Ammon's horn (tissue), 1 donor: ENCODE data around the gene BET1L.
"Not testable (repeated sequence)": the region's sequence is repeated elsewhere in the genome, so short reads cannot be mapped to it uniquely, and the experiment has no call there.

Experiments used
- DNase-seq: peaks from one replicate; pipeline ENCODE4 v3.0.0-alpha.2; 2016; ENCODE audit warnings: low spot score

BET1L gene, protein sequence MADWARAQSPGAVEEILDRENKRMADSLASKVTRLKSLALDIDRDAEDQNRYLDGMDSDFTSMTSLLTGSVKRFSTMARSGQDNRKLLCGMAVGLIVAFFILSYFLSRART

DNA sequence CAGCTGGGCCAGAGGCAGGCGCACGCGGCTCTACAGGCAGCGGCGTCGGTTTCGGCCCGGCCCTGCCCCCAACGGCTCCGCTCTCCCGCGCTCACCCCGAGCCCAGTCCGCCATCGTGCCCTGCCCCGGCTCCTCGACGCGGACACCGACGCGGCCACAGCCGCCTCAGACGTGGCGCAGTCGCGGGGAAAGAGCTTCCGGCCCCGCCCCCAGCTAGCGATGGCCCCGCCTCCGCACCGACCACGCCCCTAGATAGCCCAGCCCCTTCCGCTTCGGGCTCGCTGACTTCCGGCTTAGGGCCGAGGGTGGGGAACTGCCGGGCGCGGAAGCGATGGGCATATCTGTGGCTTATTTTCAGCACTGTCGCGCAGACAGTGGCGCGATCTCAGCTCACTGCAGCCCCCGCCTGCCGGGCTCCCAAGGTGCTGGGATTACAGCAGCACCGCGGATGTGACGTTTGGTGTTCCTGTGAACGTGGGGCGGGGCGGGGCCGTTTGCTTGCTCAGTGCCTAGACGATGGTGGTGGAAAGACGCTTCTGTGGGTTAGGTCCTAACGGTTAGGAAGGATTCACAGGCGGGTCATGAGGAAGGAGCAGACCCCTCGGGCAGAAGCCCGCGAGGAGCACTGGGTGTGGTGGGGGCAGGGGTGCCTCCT is at the start of gene BET1L, which contains the start of gene RIC8A:
Gene BET1L (minus strand): TSS at position 192 of the 655 bp plus-strand sequence. CDS start 78 bp downstream, at position 114.
Gene RIC8A (plus strand): TSS at position 501 of the 655 bp plus-strand sequence. CDS start 1,147 bp downstream, outside the sequence.
- DNase-seq: peak; percentile 99

DNA sequence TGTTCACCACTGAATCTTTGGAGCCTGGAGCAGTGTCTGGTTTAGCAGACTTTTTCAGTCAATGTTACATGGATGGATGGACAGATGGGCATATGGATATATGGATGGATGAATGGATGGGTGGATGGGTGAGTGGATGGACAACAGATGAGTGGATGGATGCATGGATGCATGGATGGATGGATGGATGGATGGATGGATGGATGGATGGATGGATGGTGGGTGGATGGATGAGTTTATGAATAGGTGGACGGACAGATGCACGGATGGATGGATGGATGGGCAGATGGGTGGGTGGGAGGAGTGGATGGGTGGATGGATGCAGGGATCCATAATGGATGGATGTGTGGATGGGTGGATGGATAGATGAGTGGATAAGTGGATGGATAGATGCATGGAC is 48.6 kb upstream of the BET1L start:
- DNase-seq: no peak

DNA sequence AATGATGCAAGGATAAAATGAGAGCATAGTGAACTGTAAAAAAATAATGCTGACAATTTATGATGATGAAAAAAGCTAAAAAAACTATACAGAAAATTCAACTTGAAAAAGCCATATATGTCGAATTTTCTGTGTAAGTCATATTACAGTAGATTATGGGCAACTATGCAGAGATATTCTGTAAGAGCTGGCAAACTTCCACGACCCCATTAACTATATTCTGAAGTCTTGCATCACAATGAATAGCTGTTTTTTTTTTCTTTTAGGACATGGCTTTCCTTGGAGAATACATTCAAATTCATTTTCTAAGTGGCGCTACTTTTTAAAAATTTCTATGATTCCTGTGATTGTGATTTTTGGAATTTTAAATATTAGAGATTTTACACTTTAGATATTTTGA is 48.0 kb upstream of the BET1L start:
- no peak for DNase-seq

DNA sequence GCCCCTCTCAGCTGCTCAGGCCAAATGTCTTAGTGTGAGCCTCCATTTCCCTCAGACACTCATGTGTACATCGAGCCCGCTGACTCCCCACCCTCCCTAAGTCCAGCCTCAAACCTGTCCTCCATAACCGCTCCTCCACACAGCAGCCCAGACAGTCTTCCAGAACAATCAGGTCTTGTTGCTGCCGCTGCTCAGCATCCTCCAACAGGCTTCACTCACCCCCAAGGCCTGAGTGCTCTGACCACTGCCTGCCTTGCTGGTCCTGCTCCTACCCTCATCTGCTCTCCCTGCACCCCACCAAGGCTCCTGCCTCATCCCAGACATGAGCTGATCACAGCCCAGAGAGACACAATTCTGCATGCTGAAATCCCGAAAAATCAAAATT is 46.7 kb upstream of the BET1L start:
- DNase-seq: no peak

DNA sequence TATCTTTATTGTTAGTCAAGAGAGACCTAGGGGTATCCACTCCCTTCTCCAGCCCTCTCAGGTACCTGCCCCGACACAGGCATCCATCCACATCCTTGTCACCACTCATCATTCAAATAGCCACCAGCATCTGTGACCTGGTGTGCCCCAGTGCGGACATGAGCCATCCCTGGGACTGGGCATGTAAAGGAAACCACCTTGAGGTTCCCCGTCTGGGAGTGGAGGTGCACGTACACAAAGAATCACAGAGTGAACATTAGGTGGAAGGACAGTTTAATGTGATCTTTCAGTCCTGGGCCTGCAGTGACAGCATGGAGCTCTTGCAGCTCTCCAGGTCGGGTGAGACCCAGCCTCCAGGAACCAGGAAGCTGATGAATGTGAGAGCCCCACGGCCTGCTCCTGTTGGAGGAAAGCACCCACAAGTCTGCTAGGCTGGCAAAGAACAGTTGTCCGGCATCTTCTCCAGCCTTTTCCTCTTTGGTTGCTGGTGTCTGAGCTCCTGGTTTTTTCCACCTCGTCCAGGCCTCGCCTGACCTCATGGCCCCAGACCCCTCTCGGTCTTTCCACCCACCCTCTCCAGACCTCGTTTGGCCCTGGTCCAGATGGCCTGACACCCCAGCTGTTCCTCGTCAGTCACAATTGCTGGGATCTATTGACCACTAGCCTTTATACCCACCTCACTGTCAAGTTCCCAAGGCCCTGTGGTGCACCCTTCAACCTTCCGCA is 46.1 kb upstream of the BET1L start:
- no peak for DNase-seq

DNA sequence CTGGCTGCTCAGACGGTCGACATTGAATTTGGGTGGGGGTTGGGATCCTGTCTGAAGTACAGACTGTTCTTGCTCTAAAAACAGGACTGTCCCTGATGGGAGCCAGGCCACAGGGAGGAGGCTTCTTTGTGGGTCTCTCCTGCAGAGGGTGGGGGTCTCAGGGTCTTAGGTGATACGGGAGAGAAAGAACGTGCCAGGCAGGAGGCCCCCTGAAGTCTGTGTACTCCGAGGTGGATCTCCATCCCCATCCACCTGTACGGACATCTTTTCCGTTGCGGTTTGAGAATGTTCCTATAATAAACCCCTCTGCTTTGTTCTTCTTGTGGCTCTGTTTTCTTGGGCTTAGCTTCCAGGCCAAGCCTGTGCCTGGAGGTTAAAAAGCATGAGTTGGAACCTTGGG is 45.5 kb upstream of the BET1L start:
- DNase-seq: no peak

DNA sequence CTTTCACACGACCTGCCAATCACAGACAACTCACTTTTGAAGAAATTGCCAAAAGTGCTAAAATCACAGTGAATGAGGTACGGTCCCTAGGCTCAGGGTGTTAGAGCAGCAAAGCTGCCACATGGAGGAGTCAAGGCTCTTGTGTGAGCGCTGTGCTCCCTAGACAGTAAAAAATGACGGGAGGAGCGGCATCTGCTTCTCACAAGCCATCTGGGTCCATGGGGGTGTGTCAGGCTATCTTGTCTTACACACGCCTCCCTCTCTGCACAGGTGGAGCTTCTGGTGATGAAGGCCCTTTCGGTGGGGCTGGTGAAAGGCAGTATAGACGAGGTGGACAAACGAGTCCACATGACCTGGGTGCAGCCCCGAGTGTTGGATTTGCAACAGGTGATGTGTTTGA is 44.4 kb upstream of the BET1L start:
- DNase-seq: peak; percentile 26

DNA sequence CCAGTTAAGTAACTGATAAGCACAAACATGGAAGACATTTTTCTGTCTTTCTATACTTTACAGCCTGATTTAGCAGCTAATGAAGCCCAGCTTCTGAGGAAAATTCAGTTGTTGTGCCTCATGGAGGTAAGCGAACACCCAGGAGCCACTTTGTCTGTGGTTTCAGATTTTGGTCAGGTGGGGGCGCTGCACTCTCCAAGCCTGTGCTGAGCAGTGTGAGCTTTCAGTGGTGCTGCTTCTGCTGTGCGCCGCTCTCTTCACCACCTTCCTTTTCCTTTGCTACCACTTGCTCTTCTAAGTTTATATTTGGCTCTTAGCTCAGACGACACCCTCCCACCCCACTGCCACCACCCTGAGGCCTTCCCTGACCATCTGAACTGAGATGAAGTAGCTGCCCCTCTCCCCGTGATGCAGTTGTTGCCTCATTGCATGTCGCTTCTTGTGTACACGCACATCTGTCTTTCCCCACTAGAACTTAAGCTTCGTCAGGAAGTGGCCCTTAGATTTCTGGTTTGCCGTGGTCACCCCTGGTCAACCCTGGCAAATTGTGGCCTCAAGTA is 43.6 kb upstream of the BET1L start:
- peak; percentile 64 for DNase-seq

DNA sequence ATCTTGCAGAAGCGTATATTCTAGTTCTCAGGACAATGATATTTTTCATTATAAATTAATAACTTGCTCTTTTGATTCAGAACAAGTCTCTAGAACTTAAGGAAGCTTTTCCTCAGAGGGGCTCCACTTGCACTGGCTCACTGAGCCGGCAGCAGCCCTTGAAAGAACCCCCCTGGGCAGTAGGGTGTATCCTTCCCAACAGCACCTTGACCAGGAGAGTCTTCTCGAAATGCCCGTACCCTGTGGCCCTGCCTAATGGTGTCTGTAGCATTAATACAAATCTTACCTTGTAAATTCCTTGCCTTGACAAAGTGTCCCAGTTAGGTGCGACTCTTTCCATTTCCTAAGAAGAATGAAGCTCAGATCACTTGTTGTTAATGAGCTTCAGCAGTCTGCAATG is 43.1 kb upstream of the BET1L start:
- DNase-seq: no peak

DNA sequence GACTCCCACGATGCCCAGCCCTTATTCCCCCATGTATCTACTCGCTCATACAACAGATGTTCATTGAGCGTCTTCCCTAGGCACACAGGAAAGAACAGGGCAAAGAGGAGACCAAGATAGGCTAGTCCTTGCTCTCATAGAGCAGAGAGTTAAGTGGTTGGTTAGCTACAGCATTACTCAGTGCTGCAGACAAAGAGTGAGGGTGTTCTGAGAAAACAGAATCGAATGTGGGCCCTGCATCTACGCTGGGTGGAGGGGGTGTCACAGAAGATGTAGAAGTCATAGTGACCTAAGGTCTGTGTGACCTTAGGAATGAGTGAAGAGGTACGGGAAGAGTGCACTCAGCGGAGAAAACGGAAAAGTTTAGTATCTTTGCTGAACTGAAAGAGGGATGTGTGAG is 41.9 kb upstream of the BET1L start:
- DNase-seq: no peak

DNA sequence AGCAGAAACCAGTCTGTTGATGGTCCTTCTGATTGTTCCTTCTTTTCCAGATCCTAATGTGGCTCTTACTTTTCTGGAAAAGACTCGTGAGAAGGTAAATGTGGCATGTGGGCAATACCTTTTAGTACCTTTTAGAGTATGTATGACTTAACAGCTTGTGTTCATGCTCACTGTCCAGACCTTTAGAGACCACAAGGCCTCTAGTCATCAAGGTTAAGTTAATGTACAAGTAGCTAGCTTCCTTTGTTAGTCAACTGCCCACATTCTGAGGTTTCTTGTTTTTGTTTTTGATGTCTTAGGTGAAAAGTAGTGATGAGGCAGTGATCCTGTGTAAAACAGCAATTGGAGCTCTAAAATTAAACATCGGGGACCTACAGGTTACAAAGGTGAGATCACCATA is 37.2 kb upstream of the BET1L start:
- DNase-seq: no peak

DNA sequence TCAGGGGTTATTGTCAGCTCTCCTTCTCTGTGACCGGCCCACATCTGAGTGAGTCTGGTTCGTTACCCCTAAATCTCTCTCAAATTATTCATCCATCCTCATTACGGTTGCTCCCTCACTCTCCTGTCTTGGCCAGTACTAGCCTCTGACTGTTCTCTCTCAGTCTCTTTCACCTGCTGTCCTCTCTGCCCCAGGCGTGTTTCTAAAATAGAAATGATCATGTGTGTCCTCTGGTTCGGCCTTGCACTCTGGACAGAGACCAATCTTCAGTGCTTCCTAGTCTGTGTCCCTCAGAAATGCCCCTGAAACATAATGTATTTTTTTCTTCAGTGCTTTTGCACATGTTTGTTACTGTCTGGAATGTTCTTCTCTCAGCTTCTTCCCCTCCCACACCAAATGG is 34.4 kb upstream of the BET1L start:
- no peak for DNase-seq

DNA sequence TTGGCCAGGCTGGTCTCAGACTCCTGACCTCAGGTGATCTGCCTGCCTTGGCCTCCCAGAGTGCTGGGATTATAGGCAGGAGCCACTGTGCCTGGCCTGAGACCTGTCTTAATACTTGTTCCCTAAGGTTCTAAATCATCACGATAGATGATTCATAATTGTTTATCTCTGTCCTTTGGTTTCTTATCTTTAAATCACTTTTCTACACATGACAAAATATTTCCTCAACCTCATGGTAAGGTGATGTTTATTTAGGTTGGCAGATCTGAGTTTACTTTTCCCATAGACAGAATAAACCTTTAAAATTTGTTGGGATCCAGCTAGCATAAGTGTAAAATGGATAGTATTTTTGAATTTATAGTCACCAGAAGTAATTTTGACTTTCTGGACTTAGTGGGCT is 33.1 kb upstream of the BET1L start:
- no peak for DNase-seq

DNA sequence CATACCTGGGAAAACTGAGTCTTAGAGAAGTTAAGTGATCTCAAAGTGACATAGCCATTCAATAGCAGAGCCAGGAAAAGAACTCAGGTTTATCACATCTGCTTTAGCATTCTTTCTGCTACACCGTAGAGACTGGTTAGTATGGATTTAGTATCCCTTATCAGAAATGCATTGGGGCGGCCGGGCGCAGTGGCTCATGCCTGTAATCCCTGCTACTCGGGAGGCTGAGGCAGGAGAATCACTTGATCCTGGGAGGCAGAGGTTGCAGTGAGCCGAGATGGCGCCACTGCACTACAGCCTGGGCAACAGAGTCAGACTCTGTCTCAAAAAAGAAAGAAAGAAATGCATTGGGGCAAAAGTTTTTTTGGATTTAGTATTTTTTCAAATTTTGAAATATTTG is 31.1 kb upstream of the BET1L start:
- not testable (repeated sequence) for DNase-seq

DNA sequence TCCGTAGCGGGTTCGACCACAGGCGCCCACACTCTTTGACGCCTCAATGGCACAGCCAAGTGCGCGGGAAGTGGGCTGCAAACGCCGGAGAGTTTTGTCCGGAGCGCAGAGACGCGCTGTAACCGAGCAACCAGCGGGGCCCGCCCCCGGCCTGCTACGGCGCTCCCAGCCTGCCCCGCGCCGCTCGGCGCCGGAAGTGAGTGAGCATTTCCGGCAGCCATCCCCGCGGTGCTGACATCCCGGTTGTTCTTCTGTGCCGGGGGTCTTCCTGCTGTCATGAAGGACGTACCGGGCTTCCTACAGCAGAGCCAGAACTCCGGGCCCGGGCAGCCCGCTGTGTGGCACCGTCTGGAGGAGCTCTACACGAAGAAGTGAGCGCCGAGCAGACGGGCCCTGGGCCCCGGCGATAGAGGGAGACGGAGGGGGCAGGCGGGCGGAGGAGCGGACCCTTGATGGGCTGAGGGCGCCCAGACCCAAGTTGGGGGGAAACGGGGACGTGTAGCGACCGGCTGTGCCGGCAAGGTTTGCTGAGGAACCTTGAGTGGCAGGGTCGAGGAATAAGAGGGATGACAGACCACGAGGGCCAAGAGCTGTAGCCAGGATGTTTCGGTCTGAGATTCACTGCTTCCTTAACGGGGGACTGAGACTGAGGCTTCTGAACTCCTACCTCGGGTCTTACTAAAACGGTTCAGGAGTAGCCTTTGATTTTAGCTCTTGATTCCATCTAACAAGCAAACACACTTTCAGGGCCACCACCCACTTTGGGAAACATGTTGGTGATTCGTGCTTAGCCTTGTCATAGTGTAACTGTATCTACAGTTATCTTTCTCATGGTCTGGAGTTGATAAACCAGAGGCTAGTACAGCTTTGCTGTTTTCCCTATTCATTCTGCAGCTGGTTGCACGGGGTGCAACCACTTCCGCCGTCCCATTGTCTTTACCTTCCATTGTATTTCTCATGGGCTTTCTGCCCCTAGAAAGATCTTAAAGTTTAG is 29.9 kb upstream of the BET1L start, which contains the start of gene PSMD13:
Gene PSMD13 (plus strand): TSS at position 203 of the 994 bp plus-strand sequence. CDS start 74 bp downstream, at position 277.
- DNase-seq: peak; percentile 84

DNA sequence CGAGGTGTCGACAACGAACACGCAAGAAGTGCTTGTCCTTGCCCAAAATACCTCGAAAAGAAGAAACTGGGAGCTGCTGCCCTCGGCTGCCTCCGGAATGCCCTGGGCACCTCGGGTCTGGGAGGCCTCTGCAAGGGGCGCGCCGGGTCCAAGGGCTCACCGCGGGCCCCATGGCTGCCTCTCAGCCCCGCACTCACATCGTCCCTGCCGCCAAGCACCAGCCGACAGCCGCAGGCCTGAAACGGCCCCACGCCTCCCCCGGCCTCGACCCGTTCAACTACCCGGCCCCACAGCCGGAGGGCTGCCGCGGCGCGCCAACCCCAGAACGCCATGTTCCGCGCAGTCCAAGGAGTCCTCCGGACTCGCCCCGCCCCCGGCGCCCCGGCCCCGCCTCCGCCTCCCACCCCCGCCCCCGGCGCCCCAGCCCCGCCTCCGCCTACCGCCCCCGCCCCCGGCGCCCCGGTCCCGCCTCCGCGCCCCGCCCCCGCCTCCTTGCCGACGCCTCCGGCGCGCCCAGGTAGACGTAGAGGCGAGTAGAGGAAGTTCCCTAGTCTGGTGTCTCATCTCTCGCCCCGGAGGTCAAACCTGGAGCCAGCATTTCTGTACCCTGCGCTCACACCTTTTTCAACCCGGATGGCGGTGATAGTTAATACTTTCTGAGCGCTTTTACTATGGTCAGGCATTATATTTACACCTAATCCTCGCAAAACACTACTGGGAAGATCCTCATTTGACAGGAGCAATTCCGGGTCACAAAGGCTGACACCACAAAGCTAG is 29.0 kb upstream of the BET1L start, which contains the start of gene SIRT3:
Gene SIRT3 (minus strand): TSS at position 346 of the 777 bp plus-strand sequence. CDS start 14 bp downstream, at position 332.
- DNase-seq: peak; percentile 80

DNA sequence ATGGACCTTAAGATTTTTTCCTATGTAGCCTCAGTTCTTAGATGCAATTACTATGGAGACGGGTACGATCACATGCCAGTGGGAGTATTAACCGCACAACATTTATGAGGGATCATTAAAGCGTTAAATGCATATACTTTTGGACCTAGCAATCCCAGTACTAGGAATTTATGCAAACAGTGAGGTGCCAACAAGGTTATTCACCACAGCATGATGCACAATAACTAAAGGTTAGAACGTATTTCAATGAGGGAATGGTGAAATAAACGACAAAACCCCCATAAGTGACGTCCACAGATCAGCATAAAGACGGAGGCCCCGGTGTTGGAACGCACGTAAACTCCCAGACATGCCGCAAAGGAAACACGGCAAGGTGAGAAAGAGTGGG is 28.4 kb upstream of the BET1L start:
- DNase-seq: no peak

DNA sequence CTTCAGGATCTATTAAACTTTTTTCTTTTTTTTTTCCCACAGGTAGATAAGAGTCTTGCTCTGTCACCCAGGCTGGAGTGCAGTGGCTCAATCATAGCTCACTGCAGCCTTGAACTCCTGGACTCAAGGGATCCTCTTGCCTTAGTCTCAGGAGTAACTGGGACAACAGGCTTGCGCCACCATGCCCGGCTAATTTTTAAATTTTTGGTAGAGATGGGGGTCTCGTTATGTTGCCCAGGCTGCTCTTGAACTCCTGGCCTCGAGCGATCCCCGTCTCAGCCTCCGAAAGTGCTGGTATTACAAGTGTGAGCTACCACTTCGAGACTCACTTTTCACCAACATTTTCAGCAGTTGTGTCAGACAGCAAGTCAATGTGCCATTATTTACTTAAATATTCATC is 28.0 kb upstream of the BET1L start:
- DNase-seq: no peak

DNA sequence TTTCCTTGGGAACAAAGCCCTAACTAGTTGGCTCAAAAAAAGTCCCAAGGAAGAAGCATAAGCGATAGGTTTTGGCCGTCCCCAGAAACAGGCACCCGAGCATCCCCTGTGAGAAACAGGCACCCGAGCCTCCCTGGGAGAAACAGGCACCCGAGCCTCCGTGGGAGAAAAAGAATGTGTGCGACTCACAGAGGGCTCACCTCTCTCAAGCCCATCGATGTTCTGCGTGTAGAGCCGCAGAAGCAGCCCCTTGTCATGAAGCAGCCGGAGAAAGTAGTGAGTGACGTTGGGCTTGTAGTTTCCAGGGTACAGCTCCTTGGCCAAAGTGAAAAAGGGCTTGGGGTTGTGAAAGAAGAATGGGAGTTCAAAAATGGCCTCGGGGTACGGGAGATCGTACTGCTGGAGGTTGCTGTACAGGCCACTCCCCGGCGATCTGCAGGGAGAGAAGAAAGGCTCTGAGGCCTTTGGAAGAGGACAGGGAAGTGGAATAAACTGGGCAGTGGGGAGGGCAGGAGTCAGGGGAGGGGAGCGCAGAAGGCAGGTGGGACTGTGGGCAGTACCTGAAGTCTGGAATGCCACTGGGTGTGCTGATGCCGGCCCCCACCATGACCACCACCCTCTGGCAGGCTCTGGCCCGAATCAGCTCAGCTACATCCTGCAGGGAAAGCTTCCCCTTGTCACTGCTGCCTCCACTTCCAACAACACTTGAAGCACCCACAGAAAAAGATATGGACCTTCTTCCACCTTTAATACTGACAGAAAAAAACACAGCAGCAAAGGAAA is 25.8 kb upstream of the BET1L start:
- no peak for DNase-seq

DNA sequence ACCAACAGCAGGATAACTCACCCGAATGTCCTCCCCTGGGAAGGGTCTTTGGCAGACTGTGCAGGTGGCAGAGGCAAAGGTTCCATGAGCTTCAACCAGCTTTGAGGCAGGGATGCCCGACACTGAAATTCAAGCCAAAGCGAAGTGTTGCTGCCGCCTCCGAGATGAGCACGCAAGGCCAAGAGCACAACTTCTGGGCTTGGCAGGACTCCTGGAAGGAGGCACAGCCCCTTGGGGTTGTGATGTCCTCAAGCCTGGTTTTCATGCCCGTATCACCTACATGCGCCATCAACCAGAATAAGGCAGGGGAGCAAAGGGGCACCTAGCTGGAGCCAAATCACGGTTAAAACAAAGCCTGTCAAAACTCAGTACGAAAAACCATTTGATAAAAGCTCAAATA is 23.2 kb upstream of the BET1L start:
- DNase-seq: no peak
